Activated CD4-positive, CD25-positive, alpha-beta regulatory T cell treated with anti-CD3 and anti-CD28 coated beads, Interleukin-2, amount 50 U/mL, for 72 hours (primary cell): Measurements from ENCODE around the gene KLHL30.

Experiments
- DNase-seq: peaks from one replicate; pipeline ENCODE4 v3.0.0; 2021

KLHL30 gene

GRCh38 chr2:238131761-238132462 lies 6.6 kb upstream of the KLHL30 start:
- DNase-seq, result no peak

GRCh38 chr2:238132463-238133450 lies 5.7 kb upstream of the KLHL30 start:
- no peak for DNase-seq

- DNase-seq, result no peak
Observed at GRCh38 chr2:238133499-238134392, 4.7 kb upstream of the KLHL30 start.

- no peak for DNase-seq
Observed at GRCh38 chr2:238134393-238134785, 4.1 kb upstream of the KLHL30 start.

- DNase-seq, result no peak
Observed at GRCh38 chr2:238135601-238136150, 2.8 kb upstream of the KLHL30 start.

- DNase-seq, result no peak
Observed at GRCh38 chr2:238136820-238137537, 1.5 kb upstream of the KLHL30 start.

- no peak for DNase-seq
Observed at GRCh38 chr2:238137885-238138284, 583 bp upstream of the KLHL30 start.

GRCh38 chr2:238139196-238140039 lies 950 bp downstream of the KLHL30 start:
- peak; percentile 57 for DNase-seq

- no peak for DNase-seq
Observed at GRCh38 chr2:238140040-238140439, 1.6 kb downstream of the KLHL30 start.

GRCh38 chr2:238140721-238141540 lies 2.5 kb downstream of the KLHL30 start:
- DNase-seq, result no peak

- DNase-seq, result no peak
Observed at GRCh38 chr2:238141541-238142318, 3.3 kb downstream of the KLHL30 start.

GRCh38 chr2:238142382-238143205 lies 4.1 kb downstream of the KLHL30 start:
- no peak for DNase-seq

- DNase-seq, result no peak
Observed at GRCh38 chr2:238143239-238143951, 4.9 kb downstream of the KLHL30 start.

GRCh38 chr2:238144262-238144661 lies 5.8 kb downstream of the KLHL30 start:
- DNase-seq, result no peak

GRCh38 chr2:238145046-238145445 lies 6.6 kb downstream of the KLHL30 start:
- no peak for DNase-seq

GRCh38 chr2:238145851-238146250 lies 7.4 kb downstream of the KLHL30 start:
- DNase-seq, result no peak

GRCh38 chr2:238146884-238147544 lies 8.5 kb downstream of the KLHL30 start:
- no peak for DNase-seq
